GM21529 (cell line): ENCODE results near the gene CTDSP1.

ENCODE experiments used
- ATAC-seq: cut with Tn5 transposase; IDR thresholded peaks from one replicate; pipeline ENCODE4 v1.9.1; 2021; ENCODE audit not compliant: unreplicated experiment

CTDSP1 gene

DNA sequence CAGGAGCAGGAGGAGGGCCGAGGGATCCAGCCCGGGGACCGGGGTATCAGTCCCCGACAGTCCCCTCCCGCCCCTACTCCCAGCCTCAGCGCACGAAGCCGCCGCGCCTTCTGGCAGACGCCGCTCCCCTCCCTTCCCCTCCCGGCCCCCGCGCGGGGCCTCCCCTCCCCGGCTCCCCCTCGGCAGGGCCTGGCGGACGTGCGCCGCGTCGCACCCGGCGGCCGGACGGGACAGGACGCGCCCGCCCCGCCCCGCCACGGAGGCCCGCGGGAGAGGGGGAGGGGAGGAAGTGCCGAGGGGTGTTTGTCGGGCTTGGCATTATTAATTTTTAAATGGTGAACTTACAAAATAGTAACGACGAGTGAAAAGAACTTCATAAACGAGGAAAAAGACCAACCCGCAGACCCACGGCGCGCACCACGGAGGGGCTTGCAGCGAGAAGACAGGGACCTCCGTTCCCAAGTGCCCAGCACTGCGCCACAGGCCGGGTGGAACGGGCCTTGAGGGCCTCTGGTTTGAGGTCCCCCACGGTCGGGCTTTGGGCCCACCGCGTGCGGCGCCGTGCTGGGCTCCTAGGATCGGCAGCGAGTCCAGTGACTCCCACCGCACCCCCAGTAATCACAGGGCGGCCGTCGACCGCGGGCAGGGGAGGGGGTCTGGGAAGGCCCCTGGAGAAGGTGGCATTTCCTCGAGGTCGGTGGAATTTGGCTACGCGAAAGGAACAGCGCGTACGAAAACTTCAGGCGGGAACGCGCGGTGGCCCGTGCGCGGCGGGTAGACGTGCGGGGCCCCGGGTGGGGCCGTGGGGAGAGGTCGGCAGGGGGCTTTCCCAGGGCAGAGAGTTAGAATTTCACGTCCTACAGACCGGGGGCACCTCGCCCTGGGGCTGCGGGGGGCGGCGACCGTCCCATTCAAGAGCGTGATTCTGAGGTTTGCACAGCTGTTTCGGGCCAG lies 954 bp upstream of the CTDSP1 start:
- ATAC-seq: peak; percentile 22

GRCh38 chr2:218400167-218400929 lies 680 bp downstream of the CTDSP1 start:
- ATAC-seq: no peak

DNA sequence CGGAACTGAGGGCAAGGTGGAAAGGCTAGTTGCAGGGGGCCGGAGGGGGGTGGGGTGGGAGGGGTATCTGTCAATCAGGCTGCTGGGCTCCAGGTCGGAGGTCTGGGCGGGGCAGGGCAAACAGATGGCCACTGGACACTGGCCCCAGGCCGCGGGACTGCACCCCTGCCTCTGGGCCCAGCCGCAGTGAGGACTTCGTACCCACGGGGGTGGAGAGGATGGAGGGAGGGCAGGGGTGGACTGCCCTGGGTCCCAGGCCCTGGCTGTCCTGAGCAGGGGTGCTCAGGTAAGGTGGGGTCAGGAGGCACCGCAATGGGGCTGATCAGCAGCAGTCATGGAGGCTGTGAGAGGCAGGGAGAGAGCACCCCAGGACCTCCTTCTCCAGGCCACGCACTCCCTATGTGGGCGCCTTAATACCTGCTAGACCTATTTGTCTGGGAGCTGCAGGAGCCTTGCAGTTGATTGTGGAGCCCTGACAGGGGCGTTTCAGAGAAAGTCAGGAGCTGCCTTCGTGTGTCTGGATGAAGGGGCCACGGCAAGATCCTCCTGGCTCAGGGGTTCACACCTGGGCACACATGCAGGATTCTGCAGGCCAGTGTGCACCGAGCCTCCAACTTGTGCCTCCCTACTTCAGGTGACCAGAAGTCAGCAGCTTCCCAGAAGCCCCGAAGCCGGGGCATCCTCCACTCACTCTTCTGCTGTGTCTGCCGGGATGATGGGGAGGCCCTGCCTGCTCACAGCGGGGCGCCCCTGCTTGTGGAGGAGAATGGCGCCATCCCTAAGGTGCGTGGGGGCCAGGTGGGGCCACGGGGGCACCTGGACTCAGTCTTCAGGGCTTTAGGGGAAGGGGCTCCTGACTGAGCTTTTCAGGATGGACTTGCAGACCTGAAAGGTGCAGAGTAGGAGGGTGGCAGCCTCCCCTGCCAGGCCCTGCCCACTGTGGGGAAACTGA lies 1.5 kb downstream of the CTDSP1 start:
- ATAC-seq: no peak

GRCh38 chr2:218401890-218402289 lies 2.2 kb downstream of the CTDSP1 start:
- no peak for ATAC-seq

GRCh38 chr2:218402491-218402901 lies 2.8 kb downstream of the CTDSP1 start:
- ATAC-seq: no peak

DNA sequence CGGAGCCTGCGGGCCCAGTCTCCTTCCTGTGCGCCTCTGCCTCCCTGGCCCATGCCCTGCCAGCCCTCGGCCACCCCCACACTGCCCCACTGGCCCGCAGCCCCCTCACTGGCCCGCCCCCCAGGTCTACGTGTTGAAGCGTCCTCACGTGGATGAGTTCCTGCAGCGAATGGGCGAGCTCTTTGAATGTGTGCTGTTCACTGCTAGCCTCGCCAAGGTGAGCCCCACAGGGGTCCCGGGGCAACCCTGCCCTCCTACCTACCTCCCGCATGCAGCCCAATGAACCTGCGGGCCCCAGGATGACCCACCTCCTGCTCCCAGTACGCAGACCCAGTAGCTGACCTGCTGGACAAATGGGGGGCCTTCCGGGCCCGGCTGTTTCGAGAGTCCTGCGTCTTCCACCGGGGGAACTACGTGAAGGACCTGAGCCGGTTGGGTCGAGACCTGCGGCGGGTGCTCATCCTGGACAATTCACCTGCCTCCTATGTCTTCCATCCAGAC lies 3.3 kb downstream of the CTDSP1 start:
- no peak for ATAC-seq

DNA sequence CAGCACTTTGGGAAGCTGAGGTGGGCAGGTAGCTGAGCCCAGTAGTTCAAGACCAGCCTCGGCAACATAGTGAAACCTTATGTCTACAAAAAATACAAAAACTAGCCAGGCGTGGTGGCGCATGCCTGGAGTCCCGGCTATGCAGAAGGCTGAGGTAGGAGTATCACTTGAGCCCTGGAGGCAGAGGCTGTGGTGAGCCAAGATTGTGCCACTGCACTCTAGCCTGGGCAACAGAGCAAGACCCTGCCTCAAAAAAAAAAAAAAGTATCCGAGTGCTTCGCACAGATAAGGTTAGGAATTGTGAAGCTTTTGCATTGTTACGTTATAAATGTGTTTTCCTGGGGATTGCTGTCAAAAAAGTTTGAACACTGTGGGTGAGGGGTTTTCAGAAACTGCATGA lies 4.1 kb downstream of the CTDSP1 start:
- no peak for ATAC-seq

- no peak for ATAC-seq
These were observed 4.8 kb downstream of the CTDSP1 start for GRCh38 chr2:218404351-218405085.

- no peak for ATAC-seq
These were observed 5.5 kb downstream of the CTDSP1 start for GRCh38 chr2:218405086-218405745.

- ATAC-seq: no peak
These were observed 6.1 kb downstream of the CTDSP1 start for GRCh38 chr2:218405746-218406208.

DNA sequence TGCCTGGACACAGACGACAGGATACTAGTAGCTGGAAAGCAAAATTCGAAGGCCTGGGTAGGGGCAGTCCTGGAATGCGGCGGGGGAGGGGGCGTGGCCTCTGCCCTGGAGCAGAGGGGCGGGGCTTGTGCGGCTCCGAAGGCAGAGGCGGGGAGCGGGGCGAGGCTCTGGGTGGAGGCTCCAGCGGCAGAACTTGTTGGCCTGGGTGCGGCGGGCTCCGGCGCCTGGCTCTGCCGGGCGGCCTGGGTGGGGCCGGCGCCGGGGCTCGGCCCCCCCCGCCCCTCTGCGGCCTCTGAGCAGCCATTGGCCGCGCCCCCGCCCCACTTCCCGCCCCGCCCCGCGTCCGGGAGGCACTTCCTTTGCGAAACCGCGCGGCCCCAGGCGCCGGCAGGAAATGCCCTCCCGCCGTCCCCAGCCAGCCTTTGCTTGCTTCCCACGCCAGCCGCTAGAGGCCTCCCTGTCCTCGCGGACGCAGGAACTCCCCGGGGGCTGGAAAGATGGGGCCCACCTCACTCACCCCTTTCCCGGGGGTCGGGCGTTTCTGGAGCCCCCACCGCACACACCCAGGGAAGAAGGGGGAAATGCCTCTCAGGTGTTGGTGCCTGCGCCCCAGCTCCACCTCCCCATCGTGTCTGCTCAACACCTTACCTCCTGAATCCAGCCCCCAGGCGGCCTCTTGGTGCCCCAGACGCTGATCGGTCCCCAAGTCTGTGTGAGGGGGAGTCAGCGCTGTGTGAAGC lies 6.7 kb downstream of the CTDSP1 start:
- peak; percentile 83 for ATAC-seq

GRCh38 chr2:218406949-218407618 lies 7.4 kb downstream of the CTDSP1 start:
- peak; percentile 2 for ATAC-seq

GRCh38 chr2:218407717-218408116 lies 8.0 kb downstream of the CTDSP1 start:
- ATAC-seq: no peak

GRCh38 chr2:218418321-218418716 lies 18.7 kb downstream of the CTDSP1 start:
- ATAC-seq: no peak

DNA sequence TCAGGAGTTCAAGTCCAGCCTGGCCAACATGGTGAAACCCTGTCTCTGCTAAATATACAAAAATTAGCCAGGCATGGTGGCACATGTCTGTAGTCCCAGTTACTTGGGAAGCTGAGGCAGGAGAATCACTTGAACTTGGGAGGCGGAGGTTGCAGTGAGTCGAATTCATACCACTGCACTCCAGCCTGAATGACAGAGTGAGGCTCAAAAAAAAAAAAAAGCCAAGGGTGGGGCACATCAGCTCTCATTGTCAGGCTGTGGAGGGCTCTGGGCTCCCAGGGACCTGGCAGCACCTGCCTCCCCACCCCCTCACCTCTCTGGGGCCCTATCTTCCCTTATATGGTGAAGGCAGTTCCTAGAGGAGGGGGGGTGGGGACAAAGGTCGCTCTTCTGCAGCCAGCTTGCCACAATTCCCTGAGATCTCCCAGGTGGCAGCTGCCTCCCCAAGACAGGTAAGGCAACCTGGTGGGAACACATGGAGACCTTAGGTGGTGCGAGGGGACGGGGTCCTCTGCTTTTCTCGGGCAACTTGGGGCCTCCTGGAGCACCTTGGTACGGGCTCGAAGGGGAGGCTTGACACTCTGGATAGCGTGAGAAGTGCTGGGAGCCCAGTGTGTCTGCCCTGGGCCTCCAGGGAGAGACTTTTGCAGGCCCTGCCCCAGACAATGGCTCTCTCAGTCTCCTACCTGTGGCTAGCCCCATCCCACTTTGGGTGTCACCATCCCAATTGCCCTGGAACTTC lies 19.2 kb downstream of the CTDSP1 start, which contains the start of gene VIL1:
Gene VIL1 (plus strand): TSS at position 407 of the 742 bp plus-strand sequence. CDS start 4,656 bp downstream, outside the sequence.
- no peak for ATAC-seq

DNA sequence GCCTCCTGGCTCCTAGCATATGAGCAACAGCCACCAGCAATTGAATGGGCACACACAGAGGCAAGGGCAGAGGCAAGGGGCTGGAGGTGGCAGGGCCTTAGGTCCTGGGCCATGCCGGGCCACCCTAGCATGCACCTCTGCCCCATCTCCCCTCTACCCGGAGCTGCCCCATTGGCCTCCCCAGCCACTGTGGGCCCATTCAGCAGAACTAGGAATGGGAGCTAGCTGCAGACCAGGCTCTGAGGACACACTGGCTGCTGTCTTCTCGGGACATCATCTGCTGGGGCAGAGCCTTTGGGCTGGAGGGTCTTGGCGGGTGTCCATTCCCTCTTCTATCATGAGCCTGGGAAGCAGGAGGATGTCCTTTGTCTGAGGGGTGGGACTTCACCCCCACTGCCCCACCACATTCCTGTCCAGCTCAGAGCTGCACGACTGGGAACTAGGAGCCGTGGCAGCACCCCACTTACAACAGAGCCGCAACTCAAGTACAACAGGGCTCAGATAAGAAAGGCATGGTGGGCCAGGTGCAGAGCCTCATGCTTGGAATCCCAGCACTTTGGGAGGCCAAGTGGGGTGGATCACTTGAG lies 20.1 kb downstream of the CTDSP1 start:
- ATAC-seq: no peak

GRCh38 chr2:218421027-218421426 lies 21.4 kb downstream of the CTDSP1 start:
- no peak for ATAC-seq
